SJCRH30 (cell line): ENCODE results near the gene EFCAB10. TPM values are rescaled to one million over a fixed set of nuclear protein-coding genes. Genes with fewer than 3 reads are reported as not detected.
"Not testable (repeated sequence)": the region's sequence is repeated elsewhere in the genome, so short reads cannot be mapped to it uniquely, and the experiment has no call there.

Experiments used
- DNase-seq, 2 experiments: peaks; one replicate each; pipeline ENCODE4 v3.0.0-alpha.2; 2015 to 2020
- H3K27ac ChIP-seq: fragments of 250-450 bp; sonication (Bioruptor Pico); 2 replicates; pipeline ENCODE4 v1.5.1; 2020; ENCODE audit warnings: mild to moderate bottlenecking, moderate library complexity
- H3K27me3 ChIP-seq: fragments of 250-450 bp; sonication (Bioruptor Pico); 2 replicates; pipeline ENCODE4 v1.5.1; 2020; ENCODE audit warnings: mild to moderate bottlenecking, moderate library complexity
- H3K36me3 ChIP-seq: fragments of 250-450 bp; sonication (Bioruptor Pico); 2 replicates; pipeline ENCODE4 v1.5.1; 2020; ENCODE audit warnings: mild to moderate bottlenecking, moderate library complexity
- H3K4me1 ChIP-seq: fragments of 250-450 bp; sonication (Bioruptor Pico); 2 replicates; pipeline ENCODE4 v1.5.1; 2020; ENCODE audit warnings: mild to moderate bottlenecking, moderate library complexity
- H3K4me3 ChIP-seq: fragments of 250-450 bp; sonication (Bioruptor Pico); 2 replicates; pipeline ENCODE4 v1.5.1; 2020; ENCODE audit warnings: mild to moderate bottlenecking, moderate library complexity
- H3K9me3 ChIP-seq: fragments of 250-450 bp; sonication (Bioruptor Pico); replicated peaks from 2 replicates; pipeline ENCODE4 v1.5.1; 2020; ENCODE audit warnings: mild to moderate bottlenecking, moderate library complexity
- total RNA-seq: library from RNA; depleted of rRNA; stranded (reverse); fragments of >200 nt; shearing (Covaris generic); gene quantifications from 2 replicates; pipeline ENCODE4 v1.2.3, GENCODE V29; 2014; rRNA removed

The EFCAB10 gene
- total RNA-seq, 1 experiment from 2014 or later, result 0.06 TPM

DNA sequence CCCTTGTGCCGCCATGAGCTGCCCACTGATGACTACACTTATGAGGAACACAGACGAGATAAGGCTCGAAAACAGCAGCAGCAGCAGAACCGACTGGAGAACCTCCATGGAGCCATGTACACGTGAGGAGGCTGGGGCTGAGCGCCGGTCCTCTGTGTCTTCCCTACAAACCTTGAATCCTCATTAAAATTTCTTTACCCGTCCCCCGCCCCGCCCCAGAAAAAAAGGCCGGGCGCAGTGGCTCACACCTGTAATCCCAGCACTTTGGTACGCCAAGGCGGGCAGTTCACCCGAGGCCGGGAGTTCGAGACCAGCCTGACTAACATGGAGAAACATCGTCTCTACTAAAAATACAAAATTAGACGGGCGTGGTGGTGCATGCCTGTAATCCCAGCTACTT, 50.7 kb downstream of the EFCAB10 start:
- no peak for DNase-seq
- H3K36me3 ChIP-seq, result peaks cover 5% of the 10 kb centered on the region; the same call in 1 of the 2 replicates
- H3K27me3 ChIP-seq, result no peaks in the 10 kb centered on the region

DNA sequence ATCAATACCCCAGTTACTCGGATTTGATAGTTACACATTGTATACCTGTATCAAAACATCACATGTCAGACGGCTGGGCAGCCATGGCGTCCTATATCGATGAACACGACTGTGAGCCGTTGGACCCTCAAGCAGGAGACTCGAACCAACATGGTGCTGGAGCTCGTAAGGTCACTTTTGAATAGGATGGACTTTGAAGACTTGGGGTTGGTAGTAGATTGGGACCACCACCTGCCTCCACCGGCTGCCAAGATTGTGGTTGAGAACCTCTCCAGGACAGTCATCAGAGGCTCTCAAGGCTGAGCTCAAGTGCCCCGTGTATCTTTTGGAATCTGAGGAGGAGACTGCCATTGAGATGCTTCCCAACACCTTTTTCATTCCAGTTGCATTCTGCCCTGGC, 51.2 kb downstream of the EFCAB10 start:
- H3K36me3 ChIP-seq, result peaks cover 5% of the 10 kb centered on the region; the same call in 1 of the 2 replicates
- H3K27ac ChIP-seq, result no peak overlapping the region
- no peaks in the 10 kb centered on the region for H3K4me1 ChIP-seq
- H3K4me3 ChIP-seq, result no peak overlapping the region
- H3K27me3 ChIP-seq, result no peaks in the 10 kb centered on the region
- DNase-seq, result no peak
- no peaks in the 10 kb centered on the region for H3K9me3 ChIP-seq

More for the DNA sequence above, 50.7 kb downstream of the EFCAB10 start:
- no peaks in the 10 kb centered on the region for H3K9me3 ChIP-seq
- no peaks in the 10 kb centered on the region for H3K4me1 ChIP-seq
- no peak overlapping the region for H3K4me3 ChIP-seq
- H3K27ac ChIP-seq, result no peak overlapping the region

DNA sequence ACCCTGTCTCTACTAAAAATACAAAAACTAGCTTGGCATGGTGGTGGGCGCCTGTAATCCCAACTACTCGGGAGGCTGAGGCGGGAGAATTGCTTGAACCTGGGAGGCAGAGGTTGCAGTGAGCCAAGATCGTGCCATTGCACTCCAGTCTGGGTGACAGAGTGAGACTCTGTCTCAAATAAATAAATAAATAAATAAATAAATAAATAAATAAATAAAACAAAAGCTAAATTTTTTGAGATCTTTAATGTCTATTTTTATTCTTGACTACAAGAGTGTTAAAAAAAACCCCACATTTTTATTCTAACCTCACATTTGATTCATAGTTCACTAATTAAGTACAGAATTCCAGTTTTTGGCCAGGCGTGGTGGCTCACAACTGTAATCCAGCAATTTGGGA, 53.6 kb downstream of the EFCAB10 start:
- not testable (repeated sequence) for H3K4me1 ChIP-seq, DNase-seq, H3K36me3 ChIP-seq, H3K27me3 ChIP-seq, H3K27ac ChIP-seq, H3K4me3 ChIP-seq, H3K9me3 ChIP-seq

DNA sequence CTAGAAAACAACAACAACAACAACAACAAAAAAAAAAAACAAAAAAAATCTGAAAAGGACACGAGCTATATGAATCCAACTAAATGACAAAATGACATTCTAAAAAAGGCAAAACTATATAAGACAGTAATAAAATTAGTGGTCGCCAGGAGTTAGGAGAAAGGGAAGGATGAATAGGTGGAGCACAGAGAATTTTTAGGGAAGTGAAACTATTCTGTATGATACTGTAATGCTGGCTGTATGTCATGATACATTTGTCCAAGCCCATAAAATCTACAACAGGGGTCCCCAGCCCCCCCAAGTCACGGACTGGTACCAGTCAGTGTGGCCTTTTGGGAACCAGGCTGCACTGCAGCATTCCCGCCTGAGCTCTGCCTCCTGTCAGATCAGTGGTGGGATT, 56.5 kb downstream of the EFCAB10 start:
- Histone ChIP-seq H3K4me1 (no peaks in the 10 kb centered on the region), H3K27ac (no peak overlapping the region), H3K27me3 (no peaks in the 10 kb centered on the region), H3K36me3 (peaks cover 4% of the 10 kb centered on the region), H3K4me3 (no peak overlapping the region), H3K9me3 (no peaks in the 10 kb centered on the region)
- DNase-seq, result no peak

DNA sequence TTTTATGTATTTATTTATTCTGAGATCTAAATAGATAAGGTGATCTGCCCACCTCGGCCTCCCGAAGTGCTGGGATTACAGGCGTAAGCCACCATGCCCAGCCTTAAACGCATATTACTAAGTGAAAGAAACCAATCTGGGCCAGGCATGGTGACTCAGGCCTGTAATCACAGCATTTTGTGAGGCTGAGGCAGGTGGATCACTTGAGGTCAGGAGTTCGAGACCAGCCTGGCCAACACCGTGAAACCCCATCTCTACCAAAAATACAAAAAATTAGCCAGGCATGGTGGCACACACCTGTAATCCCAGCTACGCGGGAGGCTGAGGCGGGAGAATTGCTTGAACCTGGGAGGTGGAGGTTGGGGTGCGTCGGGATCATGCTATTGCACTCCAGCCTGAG, 56.9 kb downstream of the EFCAB10 start:
- H3K27ac ChIP-seq, H3K4me1 ChIP-seq, DNase-seq, H3K9me3 ChIP-seq, H3K36me3 ChIP-seq, H3K27me3 ChIP-seq, H3K4me3 ChIP-seq: not testable (repeated sequence)

DNA sequence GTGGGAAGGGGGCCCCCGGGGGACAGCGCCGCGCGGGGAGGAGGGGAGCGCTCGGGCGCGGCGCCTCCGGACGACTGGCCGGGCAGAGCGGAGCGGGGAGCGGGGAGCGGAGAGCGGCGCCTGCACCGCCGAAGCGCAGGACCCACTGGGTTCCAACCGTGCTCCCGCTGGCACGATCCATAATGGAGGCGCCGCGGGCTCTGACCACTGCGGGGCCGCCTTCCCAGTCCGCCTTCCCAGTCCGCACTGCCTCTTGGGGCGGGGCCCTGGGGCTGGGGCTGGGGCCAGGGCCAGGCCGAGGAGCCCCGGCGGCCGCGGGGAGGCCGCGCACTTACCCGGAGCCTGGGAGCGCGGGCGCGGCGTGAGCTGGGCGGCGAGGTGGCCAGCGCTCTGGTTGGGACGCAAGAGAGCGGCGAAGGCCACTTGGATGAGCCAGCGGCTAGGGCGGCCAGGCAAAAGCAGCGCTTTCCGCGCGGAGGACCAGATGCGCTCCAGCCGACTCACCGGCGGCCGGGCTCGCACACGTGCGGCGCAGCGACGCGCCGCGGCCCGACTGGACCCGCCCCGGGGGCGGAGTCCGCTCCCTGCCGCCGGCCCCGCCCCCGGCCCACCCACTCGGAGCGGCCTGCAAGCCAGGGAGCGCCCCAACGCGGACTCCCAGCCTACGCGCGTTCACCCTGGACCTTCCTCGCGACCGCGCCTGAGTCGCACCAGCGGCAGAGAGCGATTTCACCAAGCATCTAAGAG, 59.4 kb downstream of the EFCAB10 start, which contains the start of gene PUS7:
Gene PUS7 (minus strand): TSS at position 555 of the 747 bp plus-strand sequence. CDS start 13,759 bp downstream, outside the sequence.
- Histone ChIP-seq H3K27ac (peak within 1 kb of the TSS; percentile 79), H3K4me1 (no peaks in the 10 kb centered on the region), H3K27me3 (no peaks in the 10 kb centered on the region), H3K4me3 (peak within 1 kb of the TSS; percentile 88), H3K36me3 (peaks cover 16% of the 10 kb centered on the region), H3K9me3 (no peaks in the 10 kb centered on the region)
- peak; percentile 90 to 93 for DNase-seq

DNA sequence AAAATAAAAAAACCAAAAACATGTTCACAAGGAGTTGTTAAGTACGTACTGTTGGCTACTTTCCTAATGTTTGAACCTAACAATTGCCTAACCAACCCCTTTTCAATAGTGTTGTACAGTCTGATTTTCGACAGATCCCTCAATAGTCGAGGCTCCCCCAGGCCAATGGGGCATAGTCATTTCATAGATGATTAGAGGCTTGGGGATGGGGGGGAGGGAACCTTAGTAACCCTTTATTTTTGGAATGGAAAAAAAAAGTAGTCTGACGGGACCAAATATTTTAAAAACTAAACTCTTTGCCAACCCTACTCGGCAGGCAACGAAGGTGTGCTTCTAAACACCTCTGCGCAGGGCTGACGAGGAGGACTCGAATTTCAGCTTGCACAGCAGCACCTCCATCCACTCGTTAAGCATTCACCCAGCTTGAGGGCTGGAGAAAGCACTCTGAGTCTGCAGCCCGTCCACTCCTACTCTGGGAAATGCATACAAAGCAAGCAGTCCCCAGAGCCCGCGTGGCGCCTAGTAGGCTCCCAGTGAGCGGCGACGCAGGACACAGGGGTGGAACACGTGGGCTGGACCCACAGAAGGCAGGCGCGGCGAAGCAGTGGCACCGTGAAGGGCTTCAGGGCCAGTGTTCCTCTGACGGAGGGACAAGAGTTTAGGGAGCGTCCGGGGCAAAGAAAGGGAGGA, 60.1 kb downstream of the EFCAB10 start:
- Histone ChIP-seq H3K36me3 (peaks cover 18% of the 10 kb centered on the region), H3K4me3 (peak overlapping the region; percentile 88), H3K27me3 (no peaks in the 10 kb centered on the region), H3K27ac (peak overlapping the region; percentile 79), H3K4me1 (no peaks in the 10 kb centered on the region), H3K9me3 (no peaks in the 10 kb centered on the region)
- DNase-seq, result peak; percentile 79 to 82

DNA sequence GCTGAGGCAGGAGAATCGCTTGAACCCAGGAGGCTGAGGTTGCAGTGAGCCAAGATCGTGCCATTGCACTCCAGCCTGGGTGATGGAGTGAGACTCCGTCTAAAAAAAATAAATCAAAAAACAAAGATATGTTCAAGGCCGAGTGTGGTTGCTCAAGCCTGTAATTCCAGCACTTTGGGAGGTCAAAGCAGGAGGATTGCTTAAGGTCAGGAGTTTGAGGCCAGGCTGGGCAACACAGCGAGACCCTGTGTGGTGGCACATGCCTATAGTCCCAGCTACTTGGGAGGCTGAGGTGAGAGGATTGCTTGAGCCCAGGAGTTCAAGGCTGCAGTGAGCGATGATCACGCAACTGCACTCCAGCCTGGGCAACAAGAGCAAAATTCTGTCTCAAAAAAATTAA, 60.7 kb downstream of the EFCAB10 start:
- H3K4me1 ChIP-seq, H3K27me3 ChIP-seq, H3K9me3 ChIP-seq, H3K27ac ChIP-seq: not testable (repeated sequence)
- Histone ChIP-seq H3K4me3 (peak overlapping the region; percentile 88), H3K36me3 (peaks cover 18% of the 10 kb centered on the region)
- DNase-seq, result peak in 1 of 2 experiments; percentile 8

DNA sequence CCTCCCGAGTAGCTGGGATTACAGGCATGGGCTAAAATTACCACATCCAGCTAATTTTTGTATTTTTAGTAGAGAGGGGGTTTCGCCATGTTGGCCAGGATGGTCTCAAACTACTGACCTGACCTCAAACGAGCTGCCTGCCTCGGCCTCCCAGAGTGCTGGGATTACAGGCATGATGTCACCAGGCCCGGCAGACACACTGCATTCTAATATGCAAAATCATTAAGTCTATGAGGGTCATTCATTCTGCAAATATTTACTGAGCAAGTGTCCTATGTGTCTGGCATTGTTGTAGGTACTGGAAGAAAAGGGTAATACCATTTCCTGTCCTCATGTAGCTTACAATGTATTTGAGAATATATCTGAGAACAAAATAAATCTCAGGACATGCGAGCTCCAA, 61.9 kb downstream of the EFCAB10 start:
- no peaks in the 10 kb centered on the region for H3K9me3 ChIP-seq
- H3K4me1 ChIP-seq, result no peaks in the 10 kb centered on the region
- H3K27ac ChIP-seq, result no peak overlapping the region
- no peaks in the 10 kb centered on the region for H3K27me3 ChIP-seq
- H3K4me3 ChIP-seq, result no peak overlapping the region
- no peak for DNase-seq
- H3K36me3 ChIP-seq, result peaks cover 18% of the 10 kb centered on the region

DNA sequence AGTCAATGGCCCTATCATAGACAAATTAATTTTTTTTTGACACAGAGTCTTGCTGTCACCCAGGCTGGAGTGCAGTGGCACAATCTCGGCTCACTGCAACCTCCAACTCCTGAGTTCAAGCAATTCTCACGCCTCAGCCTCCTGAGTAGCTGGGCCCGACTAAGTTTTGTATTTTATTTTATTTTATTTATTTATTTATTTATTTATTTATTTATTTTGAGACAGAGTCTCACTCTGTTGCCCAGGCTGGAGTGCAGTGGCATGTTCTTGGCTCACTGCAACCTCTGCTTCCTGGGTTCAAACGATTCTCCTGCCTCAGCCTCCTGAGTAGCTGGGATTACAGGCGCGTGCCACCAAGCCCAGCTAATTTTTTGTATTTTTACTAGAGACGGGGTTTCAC, 65.7 kb downstream of the EFCAB10 start:
- H3K4me1 ChIP-seq, DNase-seq, H3K4me3 ChIP-seq, H3K27ac ChIP-seq, H3K9me3 ChIP-seq, H3K27me3 ChIP-seq: not testable (repeated sequence)
- H3K36me3 ChIP-seq, result peaks cover 28% of the 10 kb centered on the region

Other genes starting within 250 kb of the EFCAB10 start
- gene SRPK2, start 192.6 kb downstream of the EFCAB10 start, total RNA-seq, result 62.2 and 69.7 TPM in 2 replicates
- 46.4 and 52.3 TPM in 2 replicates for gene PUS7, start 59.2 kb downstream of the EFCAB10 start, total RNA-seq
- gene RINT1, start 49.3 kb downstream of the EFCAB10 start, total RNA-seq, result 20.9 and 24.5 TPM in 2 replicates